IPS DF 4.7 (cell line): ENCODE measurements around the gene GOLM1.
A peak's percentile ranks its signal among the peaks of the same experiment; 100 is the strongest.
"Not testable (repeated sequence)": the region's sequence is repeated elsewhere in the genome, so short reads cannot be mapped to it uniquely, and the experiment has no call there.

ENCODE experiments used
- DNase-seq: peaks from one replicate; pipeline ENCODE4 v3.0.0-alpha.2; 2013; ENCODE audit warnings: low spot score; ENCODE audit errors: extremely low read depth

Gene GOLM1

DNA sequence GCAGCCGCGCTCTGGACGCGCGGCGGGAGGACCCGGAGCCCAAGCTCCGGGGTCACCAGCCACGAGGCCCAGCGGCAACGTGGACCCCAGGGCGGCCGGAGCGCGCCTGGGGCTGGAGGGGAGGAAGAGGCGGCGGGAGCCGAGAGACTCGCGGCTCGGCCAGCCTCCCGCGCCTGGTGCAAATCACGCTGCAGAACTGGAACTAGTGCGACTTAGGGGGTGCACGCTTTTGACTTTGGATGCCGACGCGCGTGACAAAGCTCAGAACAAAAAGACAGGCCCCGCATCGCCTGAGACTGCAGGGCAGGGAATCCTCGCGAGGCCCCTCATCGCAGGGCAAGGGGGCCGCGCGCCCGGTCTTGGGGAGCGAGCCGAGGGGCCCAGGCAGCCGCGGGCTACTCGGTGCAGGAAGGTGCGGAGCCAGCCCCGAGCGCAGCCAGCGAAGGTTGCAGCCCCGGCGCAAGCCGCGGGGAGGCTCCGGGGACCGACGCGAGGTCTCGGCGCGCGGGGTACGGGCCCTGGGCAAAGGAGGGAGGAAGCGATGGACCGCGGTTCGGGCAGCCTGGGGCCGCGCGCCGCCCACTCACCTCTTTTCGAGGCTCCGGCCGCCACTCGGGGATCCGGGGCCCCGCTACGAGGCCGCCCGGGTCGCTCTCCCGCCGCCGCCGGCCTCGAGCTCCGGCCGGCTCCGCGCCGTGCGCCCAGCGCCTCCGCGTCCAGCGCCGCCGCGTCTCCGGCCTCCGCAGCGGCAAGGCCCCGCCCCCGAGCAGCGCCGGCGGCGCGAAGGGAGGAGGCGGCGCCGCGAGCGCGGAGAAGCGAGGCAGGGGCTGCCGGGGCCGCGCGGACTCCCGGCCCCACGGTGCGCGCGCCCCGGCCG is at the start of gene GOLM1:
Gene GOLM1, minus strand, starts transcription at position 735 of the 877 bp plus-strand sequence. CDS start 20,238 bp downstream, outside the sequence.
- DNase-seq, result no peak

DNA sequence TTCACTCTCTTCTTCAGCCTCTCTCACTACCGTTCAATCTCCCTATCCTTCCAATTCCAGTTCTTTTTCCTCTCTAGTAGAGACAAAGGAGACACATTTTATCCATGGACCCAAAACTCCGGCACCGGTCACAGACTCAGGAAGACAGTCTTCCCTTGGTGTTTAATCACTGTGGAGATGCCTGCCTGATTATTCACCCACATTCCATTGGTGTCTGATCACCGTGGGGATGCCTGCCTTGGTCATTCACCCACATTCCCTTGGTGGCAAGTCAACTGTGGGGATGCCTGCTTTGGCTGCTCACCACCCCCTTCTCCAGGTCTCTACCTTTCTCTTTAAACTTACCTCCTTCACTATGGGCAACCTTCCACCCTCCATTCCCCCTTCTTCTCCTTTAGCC is 47.3 kb upstream of the GOLM1 start:
- DNase-seq, result not testable (repeated sequence)

- DNase-seq, result not testable (repeated sequence)
These were observed 46.6 kb upstream of the GOLM1 start for GRCh38 chr9:86145960-86146359.

GRCh38 chr9:86142973-86143372 is 43.6 kb upstream of the GOLM1 start:
- no peak for DNase-seq

DNA sequence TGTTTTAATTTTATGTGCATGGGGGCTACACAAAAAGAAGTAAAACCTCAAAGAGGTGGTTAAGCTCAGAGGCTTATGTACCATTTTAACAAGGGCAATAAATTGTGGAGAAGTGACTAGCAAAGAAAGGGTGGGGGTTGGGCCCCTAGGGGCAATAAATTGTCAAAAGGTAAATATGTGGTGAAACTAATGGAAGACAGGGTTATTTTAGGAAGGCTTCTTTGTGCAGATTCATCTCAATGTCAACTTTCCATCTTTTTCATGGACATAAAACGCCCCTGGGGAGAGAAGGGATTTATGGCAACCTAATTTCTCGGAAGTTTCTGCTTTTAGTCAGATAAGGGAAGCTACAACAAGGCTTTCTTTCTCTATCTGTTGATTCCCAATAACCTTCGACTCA is 42.5 kb upstream of the GOLM1 start:
- no peak for DNase-seq

- no peak for DNase-seq
These were observed 36.0 kb upstream of the GOLM1 start for GRCh38 chr9:86135371-86135770.

GRCh38 chr9:86134361-86134760 is 35.0 kb upstream of the GOLM1 start:
- no peak for DNase-seq

GRCh38 chr9:86128235-86128822 is 29.0 kb upstream of the GOLM1 start:
- no peak for DNase-seq

DNA sequence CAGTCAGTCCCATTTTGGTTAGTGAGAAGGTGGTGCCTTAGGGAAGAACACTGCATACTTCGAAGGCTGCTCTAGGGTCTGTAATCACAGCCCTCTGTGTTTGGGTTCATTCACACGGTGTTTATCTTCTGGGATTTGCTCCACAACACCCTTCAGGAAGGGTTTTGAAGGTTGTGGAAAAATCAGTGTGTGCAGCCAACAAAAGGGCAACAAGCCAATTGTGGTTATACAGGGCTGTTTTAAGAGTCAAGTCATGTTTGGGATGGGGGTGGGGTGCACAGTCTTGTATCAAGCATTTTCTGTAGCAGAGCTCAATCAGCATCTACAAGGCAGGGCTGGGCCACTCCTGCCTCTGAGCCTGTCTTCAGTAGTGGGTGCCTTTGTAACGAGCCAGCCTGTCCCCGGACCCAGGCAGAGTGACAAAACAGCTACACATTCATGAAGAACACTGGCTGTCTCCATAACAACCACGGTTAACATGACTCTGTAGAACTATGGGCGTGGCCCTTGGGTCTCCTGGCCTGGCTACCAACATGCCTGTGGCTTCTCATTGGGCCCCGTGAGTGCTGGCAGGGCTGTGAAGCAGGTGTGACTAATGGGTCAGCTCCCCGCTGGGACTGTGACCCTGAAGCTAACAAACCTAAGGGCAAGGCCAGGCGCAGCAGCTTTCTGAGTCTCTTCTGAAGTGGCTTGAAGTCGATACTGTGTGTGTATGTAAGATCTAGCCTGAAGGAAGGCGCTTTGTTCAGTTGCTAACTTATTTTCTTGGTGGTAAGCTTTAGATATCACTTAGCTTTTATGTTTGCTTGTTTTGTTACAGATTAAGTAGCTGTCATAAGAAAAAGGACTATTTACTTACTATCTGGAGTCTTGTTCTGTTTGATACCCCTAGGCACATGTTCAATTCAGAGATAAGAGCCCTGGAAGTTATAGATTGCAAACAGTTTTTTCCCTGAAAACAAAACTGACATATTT is 27.9 kb upstream of the GOLM1 start:
- DNase-seq, result peak; percentile 56

GRCh38 chr9:86122311-86122710 is 23.0 kb upstream of the GOLM1 start:
- no peak for DNase-seq

DNA sequence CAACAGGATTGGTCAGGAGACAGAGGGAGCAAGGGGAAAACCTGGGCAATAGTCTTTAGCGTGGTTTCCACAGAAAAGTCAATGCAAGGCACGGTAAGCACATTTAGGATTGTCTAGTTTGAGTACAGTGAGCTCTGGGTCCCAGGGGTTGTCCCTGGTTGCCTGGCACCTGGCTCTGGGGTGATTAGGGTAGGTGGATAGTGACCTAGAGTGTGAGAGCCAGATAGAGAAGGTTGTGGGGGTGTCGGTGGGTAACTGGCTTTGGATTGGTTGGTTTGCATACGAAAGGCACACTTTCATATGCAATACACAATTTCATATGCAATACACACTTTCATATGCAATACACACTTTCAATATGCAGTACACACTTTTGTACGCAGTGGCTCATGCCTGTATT is 20.1 kb upstream of the GOLM1 start:
- no peak for DNase-seq

DNA sequence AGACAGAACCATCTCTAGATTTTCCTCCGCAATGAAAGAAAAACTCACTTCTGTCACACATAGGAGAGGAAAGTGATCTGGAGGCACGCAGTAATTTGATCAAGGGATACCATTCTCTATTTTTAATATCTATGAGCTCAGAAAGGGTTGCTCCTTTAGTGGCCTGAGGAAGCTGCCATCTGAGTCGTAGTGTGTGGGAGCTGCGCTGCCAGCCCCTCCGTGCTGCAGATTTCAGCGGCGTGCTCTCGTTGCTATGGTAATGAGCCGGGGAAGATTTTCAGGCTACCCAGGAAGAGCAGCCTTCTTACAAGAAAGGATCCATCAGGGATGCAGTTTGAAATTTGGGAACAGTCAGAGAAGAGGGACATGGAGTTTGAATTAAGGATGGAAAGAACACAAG is 17.1 kb upstream of the GOLM1 start:
- DNase-seq, result no peak

DNA sequence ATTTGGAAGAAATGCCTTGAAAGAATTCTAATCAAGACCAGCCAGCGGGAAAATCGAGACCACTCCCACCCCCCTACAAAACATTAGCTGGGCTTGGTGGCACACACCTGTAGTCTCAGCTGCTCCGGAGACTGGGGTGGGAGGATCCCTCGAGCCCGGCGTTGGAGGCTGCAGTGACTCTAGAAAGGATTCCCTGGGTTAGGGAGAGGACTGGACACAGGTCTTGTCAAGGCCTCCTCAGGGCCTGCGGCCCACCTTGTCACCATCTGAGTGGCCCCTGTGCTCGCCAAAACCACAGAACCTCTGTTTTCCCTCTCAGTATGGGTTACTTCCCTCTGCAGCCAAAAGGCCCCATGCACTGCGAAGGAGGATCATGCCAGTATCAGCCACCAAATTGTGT is 16.5 kb upstream of the GOLM1 start:
- DNase-seq, result no peak

DNA sequence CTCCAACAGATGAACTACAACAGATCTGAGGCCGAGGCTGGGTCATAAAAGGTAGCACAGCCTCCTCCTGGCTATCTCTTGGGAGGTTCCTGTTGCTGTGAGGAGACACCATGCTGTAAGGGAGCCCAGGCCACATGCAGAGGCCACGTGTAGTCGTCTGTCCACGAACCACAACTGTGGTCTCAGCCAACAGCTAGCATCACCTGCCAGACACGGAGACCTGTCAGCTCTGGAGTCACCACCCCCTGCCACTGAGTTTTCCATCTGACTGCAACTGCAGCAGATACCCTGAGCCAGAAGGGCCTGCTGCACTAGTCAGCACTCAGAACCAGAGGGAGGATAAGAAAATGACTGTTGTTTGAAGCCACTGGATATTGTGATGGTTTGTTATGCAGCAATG is 12.7 kb upstream of the GOLM1 start:
- DNase-seq, result no peak

DNA sequence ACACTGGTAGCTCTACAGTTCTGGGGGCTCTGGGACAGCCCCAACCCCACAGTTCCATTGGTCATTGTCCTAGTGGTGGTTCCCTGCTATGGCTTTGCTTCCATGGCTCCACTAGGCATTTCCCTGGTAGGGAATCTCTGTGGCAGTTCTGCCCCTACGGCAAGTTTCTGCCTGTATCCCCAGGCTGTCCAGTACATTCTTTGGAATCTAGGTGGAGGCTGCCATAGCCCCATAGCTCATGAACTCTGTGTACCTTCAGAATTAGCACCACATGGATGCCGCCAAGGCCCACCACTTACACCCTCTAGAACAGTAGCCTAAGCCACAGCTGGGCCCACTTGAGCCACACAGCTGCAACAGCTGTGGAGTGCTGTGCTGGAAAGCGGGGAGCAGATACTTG is 3.3 kb upstream of the GOLM1 start:
- no peak for DNase-seq

- DNase-seq, result no peak
These were observed 475 bp upstream of the GOLM1 start for GRCh38 chr9:86099701-86100364.

DNA sequence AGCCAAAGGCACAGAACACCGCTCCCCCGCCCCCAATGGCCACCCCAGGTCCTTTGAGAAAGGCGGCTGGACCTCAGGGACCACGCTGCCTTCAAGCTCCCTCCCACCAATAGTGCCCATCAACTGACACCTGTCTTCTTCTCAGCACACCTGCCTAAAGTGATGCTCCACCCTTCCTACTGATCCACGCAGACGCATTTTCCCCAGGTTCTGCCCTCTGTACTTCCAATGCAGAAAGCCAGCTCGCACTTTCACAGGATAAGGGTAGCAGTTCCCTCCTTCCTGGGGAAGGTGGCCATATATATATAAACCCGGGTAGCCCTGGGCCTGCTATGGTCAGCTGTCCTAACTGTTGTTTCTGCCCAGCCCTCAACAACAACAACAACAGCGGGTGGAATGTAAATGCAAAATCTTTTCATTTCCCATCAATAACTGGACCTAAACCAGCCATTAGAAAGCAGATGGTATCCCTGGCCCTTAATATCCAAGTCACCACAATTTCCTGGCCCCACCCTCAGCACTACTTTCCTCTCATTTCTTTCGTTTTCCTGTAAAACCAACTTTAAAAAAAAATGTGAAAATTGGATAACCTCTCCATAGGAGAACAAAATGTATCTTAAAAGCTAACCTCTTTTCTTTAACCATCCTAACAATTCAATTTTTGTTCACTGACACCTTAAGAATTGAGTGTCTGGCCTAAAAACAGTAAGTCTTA is 1.7 kb downstream of the GOLM1 start:
- no peak for DNase-seq

GRCh38 chr9:86096386-86096785 is 3.0 kb downstream of the GOLM1 start:
- no peak for DNase-seq

- no peak for DNase-seq
These were observed 5.4 kb downstream of the GOLM1 start for GRCh38 chr9:86093788-86094555.

- DNase-seq, result no peak
These were observed 7.9 kb downstream of the GOLM1 start for GRCh38 chr9:86091477-86091876.
